HG02938 (cell line): ENCODE results near the gene UTS2R.
"Not testable (repeated sequence)": the region's sequence is repeated elsewhere in the genome, so short reads cannot be mapped to it uniquely, and the experiment has no call there.

Experiments used
- ATAC-seq: cut with Tn5 transposase; IDR thresholded peaks from one replicate; pipeline ENCODE4 v1.9.1; 2021; ENCODE audit warnings: mild to moderate bottlenecking, moderate library complexity; ENCODE audit not compliant: unreplicated experiment

UTS2R gene

DNA sequence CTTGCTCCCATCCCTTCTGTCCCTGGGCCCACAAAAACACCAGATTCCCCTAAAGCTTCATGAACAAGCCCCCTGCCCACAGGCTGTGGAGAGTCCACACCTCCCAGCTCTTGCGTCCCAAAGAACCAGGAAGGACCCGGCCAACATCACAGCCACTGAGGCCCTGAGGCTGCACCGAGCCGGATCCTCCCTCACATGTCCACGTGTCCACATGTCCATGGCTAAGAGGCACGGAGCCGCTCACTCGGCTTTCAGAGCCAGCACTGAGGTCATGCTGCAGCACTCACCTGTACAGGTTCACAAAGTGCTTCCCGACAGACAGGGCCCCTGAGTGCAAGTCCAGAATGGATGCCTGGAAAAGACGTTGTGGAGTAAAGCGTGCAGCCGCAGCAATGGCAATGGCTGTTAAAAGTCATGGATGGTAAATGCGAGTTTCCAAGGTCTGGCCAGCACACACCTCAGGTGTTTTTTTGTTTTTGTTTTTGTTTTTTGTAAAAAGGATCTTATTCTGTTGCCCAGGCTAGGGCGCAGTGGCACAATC, 34.6 kb downstream of the UTS2R start:
- no peak for ATAC-seq

DNA sequence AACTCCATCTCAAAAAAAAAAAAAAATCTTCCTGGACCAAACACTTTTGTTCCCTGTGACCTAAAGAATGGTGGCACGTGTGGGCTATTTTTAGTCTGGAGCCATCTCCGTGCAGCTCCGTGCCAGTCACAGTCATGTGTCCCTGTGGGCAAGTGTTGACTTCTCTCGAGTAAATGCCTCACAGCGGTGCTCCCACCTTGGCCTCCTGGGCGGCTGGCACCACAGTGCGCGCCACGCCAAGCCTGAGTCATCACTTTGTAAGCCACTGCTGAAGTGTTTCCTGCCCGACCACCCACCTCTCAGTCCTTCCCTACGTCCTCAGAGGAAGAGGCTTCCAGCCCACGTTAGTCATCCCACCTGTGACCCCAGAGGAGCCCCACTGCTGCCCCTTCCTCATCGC, 35.7 kb downstream of the UTS2R start:
- no peak for ATAC-seq

GRCh38 chr17:82408288-82408937, 36.8 kb downstream of the UTS2R start:
- ATAC-seq, result no peak

DNA sequence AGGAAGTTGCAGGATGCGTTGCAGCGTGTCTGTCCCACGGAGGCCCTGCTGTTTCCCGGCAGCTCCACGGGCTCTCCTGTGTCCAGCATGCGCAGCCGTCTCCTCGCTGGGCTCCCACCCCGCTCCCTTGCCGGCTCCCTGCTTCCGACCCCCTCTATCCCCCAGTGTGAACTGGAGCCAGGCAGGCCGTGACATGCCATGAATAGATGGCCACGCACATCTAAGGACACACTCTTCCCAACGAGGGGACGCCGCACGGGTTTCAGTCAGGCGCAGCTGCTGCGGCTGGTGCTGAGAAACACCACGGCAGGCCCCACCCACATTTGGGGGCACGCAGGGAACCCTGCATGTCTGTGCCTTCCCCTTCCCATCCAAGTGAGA, 37.4 kb downstream of the UTS2R start:
- no peak for ATAC-seq

DNA sequence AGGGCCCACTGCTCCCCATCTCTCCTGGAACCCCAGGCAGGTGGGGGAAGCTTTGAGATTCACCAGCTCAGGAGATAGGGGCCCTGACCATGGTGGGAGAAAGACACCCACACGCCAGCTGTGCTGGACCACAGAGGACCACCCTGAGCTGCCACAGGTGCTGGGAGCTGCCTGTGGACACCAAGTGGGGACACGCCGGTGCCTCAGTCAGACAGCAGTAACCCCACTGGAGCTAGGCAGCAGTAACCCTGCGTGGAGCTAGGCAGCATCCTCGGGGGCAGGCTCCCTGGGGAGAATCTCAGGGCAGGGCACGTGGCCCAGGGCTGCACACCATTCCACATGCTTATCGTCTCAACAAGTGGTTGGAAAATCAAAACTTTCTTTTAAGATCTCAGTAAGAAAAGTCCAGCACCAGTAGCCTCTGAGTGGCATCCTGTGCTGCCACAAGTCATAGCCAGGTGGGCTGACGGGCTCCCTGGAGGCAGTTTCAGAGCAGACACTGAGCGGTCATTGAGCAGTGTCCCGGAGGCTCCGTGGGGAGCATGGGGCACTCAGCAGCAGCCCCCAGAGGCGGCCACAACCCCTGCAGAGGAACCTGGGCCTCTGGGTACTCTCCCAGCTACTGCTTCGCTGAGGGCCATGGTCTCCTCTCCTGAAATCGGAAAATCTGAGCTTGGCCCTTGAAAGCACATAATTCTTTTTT, 38.6 kb downstream of the UTS2R start:
- no peak for ATAC-seq

- ATAC-seq, result no peak
Measured at GRCh38 chr17:82411396-82412053, 40.0 kb downstream of the UTS2R start.

GRCh38 chr17:82412081-82412480, 40.5 kb downstream of the UTS2R start:
- ATAC-seq, result not testable (repeated sequence)

DNA sequence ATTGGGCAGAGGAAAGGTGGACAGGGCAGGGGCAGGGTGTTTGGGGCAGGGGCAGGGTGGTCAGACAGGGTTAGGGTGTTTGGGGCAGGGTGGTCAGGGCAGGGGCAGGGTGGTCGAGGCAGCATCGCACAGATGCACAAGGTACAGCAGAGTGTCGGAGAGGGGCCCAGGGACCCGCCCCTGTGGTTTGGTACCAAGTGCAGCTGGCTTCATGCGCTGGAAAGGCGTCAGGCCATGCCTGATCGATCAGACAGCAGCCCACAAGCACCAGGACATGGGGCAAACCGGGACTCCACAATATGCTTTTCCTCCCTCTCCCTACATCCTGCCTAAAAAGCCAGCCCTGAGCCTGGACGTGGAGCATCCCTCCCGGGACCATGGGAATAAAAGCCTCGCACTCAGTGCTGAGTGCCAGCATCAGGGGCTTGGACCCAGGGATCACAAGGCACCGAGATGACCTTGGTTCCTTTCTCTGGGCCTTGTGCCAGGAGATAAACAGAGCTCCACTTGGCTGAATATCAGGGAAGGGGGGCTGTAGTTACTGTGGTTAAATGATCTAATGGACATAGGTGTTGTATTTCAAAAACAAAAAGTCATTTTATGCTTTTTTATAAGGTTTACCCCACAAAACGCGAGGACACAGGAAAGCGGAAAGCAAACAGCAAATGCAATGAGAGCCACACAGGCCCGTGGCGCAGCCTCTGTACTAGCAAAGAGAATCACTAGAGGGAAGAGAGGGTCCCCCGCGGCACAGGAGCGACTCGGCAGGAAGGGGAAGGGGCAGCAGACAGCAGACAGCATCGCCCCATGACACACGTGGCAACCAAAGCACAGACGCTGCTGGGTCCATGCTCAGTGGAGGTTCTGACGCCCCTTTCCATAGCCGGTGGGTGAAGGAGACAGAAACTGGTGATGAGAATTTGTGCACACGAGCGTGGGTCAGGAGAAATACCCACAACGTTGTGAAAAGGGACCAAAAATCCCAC, 41.3 kb downstream of the UTS2R start:
- ATAC-seq, result no peak

DNA sequence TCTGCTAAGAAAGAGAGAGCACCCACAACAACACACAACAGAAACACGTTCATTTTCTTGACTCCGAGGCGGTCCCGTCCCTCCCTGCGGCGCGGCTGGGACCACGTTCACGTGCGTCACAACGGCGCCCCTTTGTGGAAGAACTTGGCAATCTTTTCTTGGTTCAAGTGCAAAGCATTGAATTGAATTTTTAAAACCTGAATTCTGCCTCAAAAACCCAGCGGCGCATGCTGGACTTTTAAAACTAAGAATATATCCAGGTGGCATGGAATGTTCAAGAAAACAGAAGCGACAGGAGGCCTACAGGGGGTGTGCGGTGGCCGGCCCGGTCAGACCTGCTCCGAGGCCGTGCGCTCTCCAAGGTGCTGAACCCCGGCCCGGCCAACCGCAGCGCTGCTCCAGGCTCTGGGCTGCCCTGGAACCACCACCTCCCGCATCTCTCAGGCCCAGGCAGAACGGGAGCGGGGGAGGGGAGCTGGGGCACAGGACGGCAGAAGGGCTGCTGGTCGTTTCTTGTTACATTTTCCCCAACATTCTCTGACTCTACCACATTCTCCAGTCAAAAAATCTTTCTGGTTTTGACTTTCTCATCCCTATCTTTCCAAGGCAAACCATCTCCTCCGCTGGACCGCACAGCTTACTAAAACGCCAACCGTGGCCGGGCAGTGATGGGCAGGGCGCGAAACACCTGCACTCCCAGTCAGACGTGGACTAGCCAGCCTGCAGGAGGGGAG, 43.1 kb downstream of the UTS2R start:
- no peak for ATAC-seq

- ATAC-seq, result no peak
Measured at GRCh38 chr17:82415336-82415735, 43.8 kb downstream of the UTS2R start.

DNA sequence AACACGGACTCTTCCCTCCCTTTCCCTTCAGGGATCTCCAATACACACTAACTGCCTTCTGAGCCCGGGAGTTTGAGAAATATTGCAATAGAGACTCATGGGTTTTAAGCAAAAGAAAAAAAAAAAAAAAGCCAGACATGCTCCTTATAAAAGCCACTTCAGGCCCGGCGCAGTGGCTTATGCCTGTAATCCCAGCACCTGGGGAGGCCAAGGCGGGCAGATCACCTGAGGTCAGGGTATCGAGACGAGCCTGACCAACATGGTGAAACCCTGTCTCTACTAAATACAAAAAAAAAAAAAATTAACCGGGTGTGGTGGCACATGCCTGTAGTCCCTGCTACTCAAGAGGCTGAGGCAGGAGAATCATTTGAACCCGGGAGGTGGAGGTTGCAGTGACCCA, 44.2 kb downstream of the UTS2R start:
- no peak for ATAC-seq

GRCh38 chr17:82416264-82416663, 44.7 kb downstream of the UTS2R start:
- ATAC-seq, result no peak

DNA sequence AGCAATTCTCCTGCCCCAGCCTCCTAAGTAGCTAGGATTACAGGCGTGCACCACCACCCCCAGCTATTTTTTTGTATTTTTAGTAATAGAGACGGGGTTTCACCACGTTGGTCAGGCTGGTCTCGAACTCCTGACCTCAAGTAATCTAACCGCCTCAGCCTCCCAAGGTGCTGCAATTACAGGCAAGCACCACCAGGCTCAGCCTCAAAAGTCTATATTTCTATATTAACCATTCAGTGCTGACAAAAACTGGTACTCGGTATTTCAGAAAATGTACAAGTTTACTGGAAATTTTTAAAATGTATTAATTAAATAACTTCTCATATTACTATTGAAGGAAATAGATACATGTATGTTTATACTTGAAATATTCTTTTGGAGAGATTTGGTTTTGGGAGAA, 45.2 kb downstream of the UTS2R start:
- ATAC-seq, result no peak

- ATAC-seq, result peak; percentile 60
Measured at GRCh38 chr17:82418001-82418986, 46.7 kb downstream of the UTS2R start, which contains the start of the genes HEXD and OGFOD3. Gene HEXD, plus strand, starts transcription at chr17:82418347. Its CDS starts 1,453 bp downstream, at chr17:82419800. Gene OGFOD3, minus strand, starts transcription at chr17:82418586. Its CDS starts 101 bp downstream, at chr17:82418485.

DNA sequence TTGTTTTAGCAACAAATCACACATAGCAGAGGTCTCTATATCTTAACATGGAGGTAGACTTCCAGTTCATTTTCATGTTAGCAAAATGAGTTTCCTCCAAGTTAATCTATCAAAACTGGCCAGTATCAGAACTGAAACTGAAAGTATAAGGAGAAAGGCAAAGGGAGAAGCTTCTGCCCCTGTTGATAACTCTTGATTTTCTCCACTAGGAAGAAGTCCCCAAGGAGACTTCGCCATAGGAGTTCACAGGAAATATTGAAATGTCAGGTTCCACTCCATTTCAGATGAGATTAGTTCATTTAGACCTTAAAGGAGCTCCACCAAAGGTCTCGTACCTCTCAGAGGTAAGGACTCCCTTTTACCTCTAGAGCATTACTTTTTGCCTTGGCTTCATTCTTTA, 48.0 kb downstream of the UTS2R start:
- ATAC-seq, result no peak

GRCh38 chr17:82424001-82424862, 52.7 kb downstream of the UTS2R start:
- ATAC-seq, result no peak

DNA sequence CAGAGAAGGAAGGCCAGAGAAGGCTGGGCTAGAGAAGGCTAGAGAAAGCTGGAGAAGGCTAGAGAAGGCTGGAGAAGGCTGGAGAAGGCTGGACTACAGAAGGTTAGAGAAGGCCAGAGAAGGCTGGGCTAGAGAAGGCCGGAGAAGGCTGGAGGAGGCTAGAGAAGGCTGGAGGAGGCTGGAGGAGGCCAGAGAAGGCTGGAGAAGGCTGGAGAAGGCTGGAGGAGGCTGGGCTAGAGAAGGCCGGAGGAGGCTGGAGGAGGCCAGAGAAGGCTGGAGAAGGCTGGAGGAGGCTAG, 53.2 kb downstream of the UTS2R start:
- ATAC-seq, result no peak
